ENCODE measurements around the gene BEX4. TPM values are rescaled to one million over a fixed set of nuclear protein-coding genes. Genes with fewer than 3 reads are reported as not detected.
"Not testable (repeated sequence)": the region's sequence is repeated elsewhere in the genome, so short reads cannot be mapped to it uniquely, and the experiment has no call there.

BEX4 gene
- polyA plus RNA-seq, 3 donors: 17.6 to 33.5 (median 28.6) TPM

DNA sequence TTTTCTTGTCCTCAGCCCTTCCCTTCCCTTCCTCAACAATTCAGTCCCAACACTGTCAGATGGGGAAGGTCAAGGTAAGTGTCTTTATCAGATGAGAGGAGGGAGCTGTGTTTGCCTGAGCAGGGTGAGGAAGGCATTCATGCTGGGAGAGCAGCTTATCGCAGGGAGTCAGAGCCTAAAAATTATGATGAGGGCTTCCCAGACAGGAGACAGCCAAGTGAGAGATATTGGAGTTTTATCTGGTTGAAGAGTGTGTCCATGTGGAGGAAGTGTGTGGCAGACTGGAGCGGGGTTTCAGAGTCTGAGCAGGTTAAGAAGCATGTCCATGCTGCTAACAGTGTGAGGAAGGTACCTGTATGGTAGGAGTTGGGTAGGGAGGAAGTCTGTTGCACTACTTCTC, 18.4 kb downstream of the BEX4 start:
- Mint-ChIP-seq H3K27me3 (ENCODE audit: low read depth in 3 of 3) (peaks cover 2 to 6% (median 4%) of the 10 kb centered on the region in 3 donors), H3K36me3 (no peaks in the 10 kb centered on the region), H3K4me1 (no peaks in the 10 kb centered on the region), H3K27ac (no peak overlapping the region), H3K9me3 (no peaks in the 10 kb centered on the region), H3K4me3 (no peak overlapping the region)
- DNase-seq: no peak
- Histone ChIP-seq H3K9me3 (replicated peaks in 1 of 2; ENCODE audit: control insufficient read depth in 1 of 2, insufficient read depth in 1 of 2, low read length in 2 of 2) (no peaks in the 10 kb centered on the region), H3K36me3 (replicated peaks in 1 of 2; ENCODE audit: control insufficient read depth in 1 of 2, insufficient read depth in 2 of 2, low read length in 2 of 2) (no peaks in the 10 kb centered on the region), H3K79me2 (ENCODE audit: insufficient read depth, low read length) (no peaks in the 10 kb centered on the region), H3K27ac (ENCODE audit: low read depth in 1 of 2, low read length in 2 of 2) (no peak overlapping the region), H4K20me1 (ENCODE audit: insufficient read depth, low read length) (no peaks in the 10 kb centered on the region), H3K27me3 (ENCODE audit: control insufficient read depth in 2 of 2, insufficient read depth in 2 of 2, low read length in 2 of 2) (no peaks in the 10 kb centered on the region), H3K4me2 (replicated peaks; ENCODE audit: extremely low read depth, low read length, poor library complexity, severe bottlenecking) (no peak overlapping the region), H3K9ac (ENCODE audit: insufficient read depth, low read length, poor library complexity, severe bottlenecking) (no peak overlapping the region), H3K4me1 (ENCODE audit: control insufficient read depth in 1 of 2, insufficient read depth in 2 of 2, low read length in 2 of 2) (no peaks in the 10 kb centered on the region), H3K4me3 (replicated peaks in 1 of 3; ENCODE audit: low read depth in 2 of 3, low read length in 3 of 3) (no peak overlapping the region), H2AFZ (ENCODE audit: insufficient read depth, low read depth, low read length, poor library complexity, severe bottlenecking) (no peak overlapping the region)
- WGBS (ENCODE audit: insufficient coverage): 100% methylated on average over 1 of the region's 2 CpGs
- TF ChIP-seq, protein P1, sequence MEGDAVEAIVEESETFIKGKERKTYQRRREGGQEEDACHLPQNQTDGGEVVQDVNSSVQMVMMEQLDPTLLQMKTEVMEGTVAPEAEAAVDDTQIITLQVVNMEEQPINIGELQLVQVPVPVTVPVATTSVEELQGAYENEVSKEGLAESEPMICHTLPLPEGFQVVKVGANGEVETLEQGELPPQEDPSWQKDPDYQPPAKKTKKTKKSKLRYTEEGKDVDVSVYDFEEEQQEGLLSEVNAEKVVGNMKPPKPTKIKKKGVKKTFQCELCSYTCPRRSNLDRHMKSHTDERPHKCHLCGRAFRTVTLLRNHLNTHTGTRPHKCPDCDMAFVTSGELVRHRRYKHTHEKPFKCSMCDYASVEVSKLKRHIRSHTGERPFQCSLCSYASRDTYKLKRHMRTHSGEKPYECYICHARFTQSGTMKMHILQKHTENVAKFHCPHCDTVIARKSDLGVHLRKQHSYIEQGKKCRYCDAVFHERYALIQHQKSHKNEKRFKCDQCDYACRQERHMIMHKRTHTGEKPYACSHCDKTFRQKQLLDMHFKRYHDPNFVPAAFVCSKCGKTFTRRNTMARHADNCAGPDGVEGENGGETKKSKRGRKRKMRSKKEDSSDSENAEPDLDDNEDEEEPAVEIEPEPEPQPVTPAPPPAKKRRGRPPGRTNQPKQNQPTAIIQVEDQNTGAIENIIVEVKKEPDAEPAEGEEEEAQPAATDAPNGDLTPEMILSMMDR (IDR thresholded peaks at IDR 0.05): no peak
- intact Hi-C loops (cut with micrococcal nuclease): no loop called here

DNA sequence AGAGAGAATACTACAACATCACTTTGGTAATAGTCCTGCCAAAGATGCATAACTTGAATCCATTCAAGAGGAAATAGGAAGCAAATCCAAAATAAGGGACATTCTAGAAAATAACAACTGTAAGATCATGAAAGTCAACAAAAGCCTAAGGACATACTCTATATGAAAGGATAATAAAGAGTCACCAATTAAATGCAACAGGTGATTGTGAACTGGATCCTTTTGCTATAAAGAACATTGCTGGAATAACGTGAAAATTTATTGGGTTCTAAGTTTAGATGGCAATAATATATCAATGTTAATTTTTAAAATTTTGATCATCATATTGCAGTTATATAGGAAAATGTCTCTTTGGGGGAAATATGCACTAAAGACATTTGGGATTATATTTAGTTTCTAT, 20.0 kb downstream of the BEX4 start:
- no peaks in the 10 kb centered on the region for H3K79me2 ChIP-seq (ENCODE audit: insufficient read depth, low read length)
- H3K36me3 ChIP-seq (replicated peaks in 1 of 2; ENCODE audit: control insufficient read depth in 1 of 2, insufficient read depth in 2 of 2, low read length in 2 of 2): no peaks in the 10 kb centered on the region
- no peak overlapping the region for H2AFZ ChIP-seq (ENCODE audit: insufficient read depth, low read depth, low read length, poor library complexity, severe bottlenecking)
- H3K9me3 ChIP-seq (replicated peaks in 1 of 2; ENCODE audit: control insufficient read depth in 1 of 2, insufficient read depth in 1 of 2, low read length in 2 of 2): no peaks in the 10 kb centered on the region
- Mint-ChIP-seq H3K27me3 (ENCODE audit: low read depth in 3 of 3) (peaks cover 0 to 6% (median 4%) of the 10 kb centered on the region in 3 donors), H3K36me3 (no peaks in the 10 kb centered on the region), H3K27ac (no peak overlapping the region), H3K9me3 (no peaks in the 10 kb centered on the region), H3K4me1 (no peaks in the 10 kb centered on the region), H3K4me3 (no peak overlapping the region)
- no peak overlapping the region for H3K4me3 ChIP-seq (replicated peaks in 1 of 3; ENCODE audit: low read depth in 2 of 3, low read length in 3 of 3)
- TF ChIP-seq, protein P1 (IDR thresholded peaks at IDR 0.05): no peak
- no peaks in the 10 kb centered on the region for H3K27me3 ChIP-seq (ENCODE audit: control insufficient read depth in 2 of 2, insufficient read depth in 2 of 2, low read length in 2 of 2)
- no peak for DNase-seq
- H3K9ac ChIP-seq (ENCODE audit: insufficient read depth, low read length, poor library complexity, severe bottlenecking): no peak overlapping the region
- WGBS (ENCODE audit: insufficient coverage): no CpG with 5 or more reads among the region's 1 CpG
- H3K4me2 ChIP-seq (replicated peaks; ENCODE audit: extremely low read depth, low read length, poor library complexity, severe bottlenecking): no peak overlapping the region
- intact Hi-C loops (cut with micrococcal nuclease): no loop called here
- H3K4me1 ChIP-seq (ENCODE audit: control insufficient read depth in 1 of 2, insufficient read depth in 2 of 2, low read length in 2 of 2): no peaks in the 10 kb centered on the region
- H3K27ac ChIP-seq (ENCODE audit: low read depth in 1 of 2, low read length in 2 of 2): no peak overlapping the region
- no peaks in the 10 kb centered on the region for H4K20me1 ChIP-seq (ENCODE audit: insufficient read depth, low read length)

DNA sequence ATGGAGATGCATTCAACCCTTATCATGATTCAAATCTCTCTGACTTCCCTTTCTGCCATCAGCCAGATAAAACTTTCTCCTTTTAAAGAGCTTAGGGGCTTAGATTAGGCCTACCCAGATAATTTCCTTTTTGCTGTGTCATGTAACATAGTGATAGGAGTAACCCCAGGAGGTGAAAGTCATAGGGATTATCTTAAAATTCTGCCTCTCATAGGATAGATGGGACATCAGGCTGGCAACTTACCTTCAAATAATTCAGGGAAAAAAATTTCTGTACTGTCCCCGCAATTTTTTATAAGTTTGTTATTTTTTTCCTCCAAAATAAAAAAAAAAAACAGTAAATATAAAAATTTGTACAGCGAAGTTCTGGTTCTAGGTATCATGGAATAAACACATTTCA, 20.7 kb downstream of the BEX4 start:
- H3K36me3 ChIP-seq (replicated peaks in 1 of 2; ENCODE audit: control insufficient read depth in 1 of 2, insufficient read depth in 2 of 2, low read length in 2 of 2); intact Hi-C loops (cut with micrococcal nuclease); DNase-seq; H3K36me3 Mint-ChIP-seq; H3K4me1 Mint-ChIP-seq; H3K4me1 ChIP-seq (ENCODE audit: control insufficient read depth in 1 of 2, insufficient read depth in 2 of 2, low read length in 2 of 2); H3K9me3 ChIP-seq (replicated peaks in 1 of 2; ENCODE audit: control insufficient read depth in 1 of 2, insufficient read depth in 1 of 2, low read length in 2 of 2); H3K27me3 Mint-ChIP-seq (ENCODE audit: low read depth in 3 of 3); H3K4me3 ChIP-seq (replicated peaks in 1 of 3; ENCODE audit: low read depth in 2 of 3, low read length in 3 of 3); H3K27me3 ChIP-seq (ENCODE audit: control insufficient read depth in 2 of 2, insufficient read depth in 2 of 2, low read length in 2 of 2); H3K79me2 ChIP-seq (ENCODE audit: insufficient read depth, low read length); H3K27ac ChIP-seq (ENCODE audit: low read depth in 1 of 2, low read length in 2 of 2); H4K20me1 ChIP-seq (ENCODE audit: insufficient read depth, low read length); H3K4me2 ChIP-seq (replicated peaks; ENCODE audit: extremely low read depth, low read length, poor library complexity, severe bottlenecking); H3K4me3 Mint-ChIP-seq; H3K9ac ChIP-seq (ENCODE audit: insufficient read depth, low read length, poor library complexity, severe bottlenecking); H3K9me3 Mint-ChIP-seq; H3K27ac Mint-ChIP-seq; H2AFZ ChIP-seq (ENCODE audit: insufficient read depth, low read depth, low read length, poor library complexity, severe bottlenecking): not testable (repeated sequence)
- WGBS (ENCODE audit: insufficient coverage): no CpG with 5 or more reads among the region's 2 CpGs

Data from CD14-positive monocyte (primary cell).